Sigmoid colon (tissue), 4 donors: ENCODE results near the gene XYLT2.

ENCODE experiments used
- CTCF ChIP-seq, 4 experiments: fragments of 450-650 bp in 3 of 4; fragments of 200-600 bp in 1 of 4; IDR thresholded peaks; one replicate each; pipeline ENCODE4 v1.5.1; 2016 to 2019; ENCODE audit warnings: antibody characterized with exemption in 4 of 4, mild to moderate bottlenecking in 3 of 4, moderate library complexity in 2 of 4
- EP300 ChIP-seq, 4 donors: sonication (generic); formaldehyde crosslinking; IDR thresholded peaks; one replicate each; pipeline ENCODE4 v1.6.1; 2017; ENCODE audit warnings: antibody characterized with exemption in 4 of 4
- POLR2A ChIP-seq, 2 donors: fragments of 450-650 bp; IDR thresholded peaks; one replicate each; pipeline ENCODE4 v1.6.1; 2016; ENCODE audit warnings: antibody characterized with exemption in 2 of 2, mild to moderate bottlenecking in 2 of 2, moderate library complexity in 2 of 2

- no peak for TF ChIP-seq CTCF (IDR thresholded peaks at IDR 0.05)
- TF ChIP-seq EP300 (IDR thresholded peaks at IDR 0.05): no peak
- TF ChIP-seq POLR2A (IDR thresholded peaks at IDR 0.05): no peak
These were observed 8.3 kb downstream of the XYLT2 start for GRCh38 chr17:50354198-50354597.
